Activated CD4-positive, alpha-beta T cell treated with anti-CD3 and anti-CD28 coated beads, Interleukin-2, amount 50 U/mL, for 16 hours (primary cell): ENCODE data around the gene RAB44.
"Not testable (repeated sequence)": the region's sequence is repeated elsewhere in the genome, so short reads cannot be mapped to it uniquely, and the experiment has no call there.

Experiments
- DNase-seq: peaks from one replicate; pipeline ENCODE4 v3.0.0-alpha.2; 2020

The RAB44 gene

GRCh38 chr6:36688739-36689075, 8.9 kb upstream of the RAB44 start:
- DNase-seq = no peak

DNA sequence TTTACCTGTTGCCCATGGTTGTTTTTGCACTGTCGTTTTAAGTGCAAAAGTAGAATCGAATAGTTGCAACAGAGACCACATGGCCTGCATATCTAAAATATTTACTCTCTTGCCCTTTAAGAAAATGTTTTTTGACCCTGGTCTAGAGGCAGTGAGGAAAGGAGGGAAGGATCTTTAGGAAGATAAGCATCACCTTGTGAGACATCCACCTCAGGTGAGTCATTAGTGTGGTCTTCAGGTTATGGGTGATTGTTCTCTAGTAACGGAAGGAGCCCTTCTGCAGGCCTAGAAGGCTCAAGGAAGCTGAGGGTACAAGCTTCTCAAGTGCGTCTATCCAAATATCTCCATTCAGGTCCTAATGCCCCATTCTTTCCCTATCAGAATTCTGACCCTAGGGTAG, 6.6 kb upstream of the RAB44 start:
- peak; percentile 29 for DNase-seq

- peak; percentile 19 for DNase-seq
Measured at GRCh38 chr6:36691612-36692011, 6.0 kb upstream of the RAB44 start.

GRCh38 chr6:36692220-36692619, 5.4 kb upstream of the RAB44 start:
- peak; percentile 58 for DNase-seq

GRCh38 chr6:36692861-36693702, 4.5 kb upstream of the RAB44 start:
- no peak for DNase-seq

GRCh38 chr6:36694616-36695015, 3.0 kb upstream of the RAB44 start:
- DNase-seq = no peak

GRCh38 chr6:36695414-36695813, 2.2 kb upstream of the RAB44 start:
- peak; percentile 80 for DNase-seq

DNA sequence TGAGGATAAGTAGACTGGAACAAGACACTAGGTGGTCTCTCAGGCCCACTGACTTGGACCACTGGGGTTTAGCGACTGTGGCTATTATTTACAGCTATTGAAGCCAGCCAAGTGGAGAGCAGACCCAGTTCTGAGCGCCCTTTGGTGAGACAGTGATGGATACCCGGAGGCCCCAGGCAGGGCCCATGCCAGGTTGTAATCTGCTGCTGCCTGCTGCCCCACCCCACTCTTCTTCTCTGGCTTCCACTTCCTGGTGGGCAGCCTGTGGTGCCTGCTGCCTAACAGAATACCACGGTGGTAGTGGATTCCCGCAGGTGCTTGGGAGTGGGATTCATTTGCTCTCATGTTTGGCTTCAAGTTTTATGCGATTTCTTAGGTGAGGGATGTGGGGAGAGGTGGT, 570 bp downstream of the RAB44 start:
- DNase-seq = no peak

- DNase-seq = no peak
Measured at GRCh38 chr6:36698871-36699271, 1.2 kb downstream of the RAB44 start.

DNA sequence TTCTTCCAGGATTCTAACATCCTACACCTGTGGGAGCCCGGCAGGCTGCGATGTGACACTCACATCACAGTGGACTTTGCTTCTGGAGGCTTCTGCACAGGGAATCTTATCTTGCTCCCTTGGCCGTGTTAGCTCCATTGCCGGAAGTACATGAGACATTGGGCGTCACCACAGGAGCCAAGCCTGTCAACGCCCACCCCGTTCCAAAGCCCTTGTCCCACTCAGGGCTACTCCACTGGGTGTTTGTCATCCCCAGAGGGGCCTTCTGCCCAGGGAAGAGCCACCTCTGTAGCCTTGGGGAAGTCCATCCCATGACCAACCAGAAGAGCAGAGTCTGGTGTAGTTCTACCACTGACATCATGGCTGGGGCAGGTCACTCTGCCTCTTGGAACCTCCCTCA, 1.7 kb downstream of the RAB44 start:
- no peak for DNase-seq

DNA sequence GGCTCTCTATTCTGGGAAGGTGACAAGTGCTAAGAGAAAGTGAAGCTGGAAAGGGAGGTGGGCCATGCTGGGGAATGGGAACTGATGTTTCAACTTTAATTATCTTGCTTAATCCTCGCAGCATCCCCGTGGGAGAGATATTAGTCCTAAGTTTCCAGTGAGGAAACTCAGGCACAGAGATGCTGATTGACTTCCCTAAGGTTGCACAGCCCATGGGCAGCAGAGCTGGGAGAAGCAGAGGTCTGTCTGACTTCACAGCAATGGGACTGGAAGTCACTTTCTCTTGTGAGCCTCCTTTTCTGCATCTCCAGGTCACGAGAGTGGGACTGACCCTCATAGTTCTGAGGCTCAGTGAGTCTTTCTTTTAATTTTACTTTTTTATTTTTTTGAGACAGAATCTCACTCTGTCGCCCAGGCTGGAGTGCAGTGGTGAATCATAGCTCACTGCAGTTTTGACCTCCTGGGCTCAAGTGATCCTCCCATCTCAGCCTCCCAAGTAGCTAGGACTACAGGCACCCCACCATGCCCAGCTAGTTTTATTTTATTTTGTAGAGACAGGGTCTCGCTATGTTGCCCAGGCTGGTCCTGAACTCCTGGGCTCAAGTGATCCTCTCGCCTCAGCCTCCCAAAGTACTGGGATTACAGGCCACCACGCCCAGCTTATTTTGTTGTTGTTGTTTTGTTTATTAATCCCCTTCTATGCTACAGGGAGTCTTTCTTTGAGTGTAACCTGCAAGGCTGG, 2.6 kb downstream of the RAB44 start:
- no peak for DNase-seq

GRCh38 chr6:36700831-36701230, 3.2 kb downstream of the RAB44 start:
- no peak for DNase-seq

- no peak for DNase-seq
Measured at GRCh38 chr6:36701401-36701991, 3.9 kb downstream of the RAB44 start.

DNA sequence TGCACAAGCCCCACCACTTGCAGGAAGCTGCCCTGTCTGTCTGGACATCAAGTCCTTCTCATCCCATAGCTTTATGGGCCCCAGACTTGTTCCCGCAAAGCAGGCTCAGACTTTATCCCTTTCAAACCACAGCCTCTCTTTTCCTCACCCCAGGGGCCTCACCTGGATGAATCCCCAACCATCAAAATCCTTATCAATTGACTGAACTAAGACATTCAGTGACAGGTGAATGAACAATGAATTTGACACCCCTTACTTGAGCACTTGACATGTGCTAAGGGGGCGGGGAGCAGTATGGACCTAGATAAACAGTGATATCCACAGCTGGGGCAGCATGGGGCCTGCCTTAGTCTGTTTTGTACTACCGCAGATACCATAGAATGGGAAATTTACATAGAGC, 5.0 kb downstream of the RAB44 start:
- no peak for DNase-seq

DNA sequence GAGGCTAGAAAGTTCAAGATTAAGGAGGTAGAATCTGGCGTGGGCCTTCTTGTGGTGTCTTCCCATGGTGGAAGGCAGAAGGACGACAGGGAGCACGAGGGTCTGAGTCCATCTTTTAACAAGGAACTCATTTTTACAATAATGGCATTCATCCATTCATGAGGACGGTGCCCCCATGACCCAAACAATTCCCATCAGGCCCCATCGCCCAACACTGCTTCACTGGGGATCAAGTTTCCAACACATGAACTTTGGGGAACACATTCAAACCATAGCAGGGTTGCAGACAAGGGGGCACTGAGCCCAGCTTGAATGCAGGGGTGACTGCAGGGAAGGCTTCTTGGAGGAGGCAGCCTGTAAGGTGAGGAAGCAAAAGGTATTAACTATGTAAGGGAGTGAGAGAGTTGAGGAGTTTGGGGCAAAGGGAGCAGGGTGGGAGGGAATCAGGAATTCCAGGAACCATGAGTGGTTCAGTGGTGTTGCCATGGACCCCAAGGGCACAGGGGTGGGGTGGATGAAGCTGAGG, 5.5 kb downstream of the RAB44 start:
- no peak for DNase-seq

DNA sequence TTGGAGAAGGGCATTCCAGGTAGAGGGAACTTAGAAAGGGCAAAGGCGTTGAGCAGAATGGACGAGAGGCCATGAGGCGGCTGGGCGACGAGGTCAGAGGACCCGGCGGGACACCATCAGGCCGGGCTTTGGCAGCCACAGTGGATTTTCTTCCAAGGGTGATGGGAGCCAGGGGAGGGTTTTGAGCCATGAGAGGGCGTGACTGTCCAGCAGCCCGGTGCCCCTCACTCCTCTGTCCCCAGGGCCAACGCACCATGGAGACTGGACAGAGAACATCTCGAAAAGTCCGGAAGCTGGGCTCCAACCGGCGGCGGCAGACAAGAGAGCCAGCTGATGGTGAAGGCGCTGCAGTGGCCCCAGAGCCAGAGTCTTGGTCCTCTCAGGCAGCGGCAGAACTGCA, 6.4 kb downstream of the RAB44 start:
- no peak for DNase-seq

- not testable (repeated sequence) for DNase-seq
Measured at GRCh38 chr6:36704961-36705577, 7.4 kb downstream of the RAB44 start.

- DNase-seq = no peak
Measured at GRCh38 chr6:36706339-36706738, 8.7 kb downstream of the RAB44 start.

DNA sequence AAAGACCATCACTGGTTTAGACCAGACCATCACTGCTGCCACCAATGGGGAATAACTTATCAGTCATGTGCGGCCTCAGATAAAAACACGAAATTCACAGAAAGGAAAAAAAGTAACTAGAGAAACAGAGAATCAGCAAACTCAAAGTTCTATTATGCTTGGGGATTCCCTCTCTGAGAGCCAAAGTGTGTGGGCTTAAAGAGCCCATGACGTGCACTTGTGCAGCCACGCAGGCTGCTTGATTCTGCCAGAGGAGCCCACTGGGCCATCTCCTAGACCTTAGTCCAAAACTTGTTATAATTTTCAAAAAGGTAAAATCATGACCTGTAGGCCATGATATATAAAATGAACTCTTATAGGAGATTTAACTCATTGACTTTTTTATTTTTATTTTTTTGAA, 15.2 kb downstream of the RAB44 start:
- no peak for DNase-seq

- DNase-seq = no peak
Measured at GRCh38 chr6:36713846-36714245, 16.2 kb downstream of the RAB44 start.

GRCh38 chr6:36714511-36714910, 16.9 kb downstream of the RAB44 start:
- DNase-seq = no peak

DNA sequence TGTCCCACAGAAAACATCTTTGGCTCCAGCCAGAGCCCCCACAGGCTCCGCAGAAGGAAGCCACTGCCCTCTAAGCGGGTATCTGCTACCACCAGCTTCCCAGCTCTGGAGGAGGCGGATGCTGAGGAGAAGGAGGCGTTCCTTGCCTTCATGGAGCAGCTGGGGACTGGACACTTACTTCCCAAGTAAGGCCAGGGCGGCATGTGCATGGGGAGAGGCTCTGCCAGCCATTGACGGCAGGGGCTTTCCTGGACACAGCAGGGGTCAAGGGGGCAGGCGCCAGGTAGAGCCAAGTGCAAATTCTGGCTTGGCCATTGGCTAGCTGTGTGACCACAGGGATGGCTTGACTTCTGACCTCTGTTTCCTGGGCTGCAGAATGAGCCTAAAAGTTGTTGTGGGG, 17.8 kb downstream of the RAB44 start:
- DNase-seq = no peak

DNA sequence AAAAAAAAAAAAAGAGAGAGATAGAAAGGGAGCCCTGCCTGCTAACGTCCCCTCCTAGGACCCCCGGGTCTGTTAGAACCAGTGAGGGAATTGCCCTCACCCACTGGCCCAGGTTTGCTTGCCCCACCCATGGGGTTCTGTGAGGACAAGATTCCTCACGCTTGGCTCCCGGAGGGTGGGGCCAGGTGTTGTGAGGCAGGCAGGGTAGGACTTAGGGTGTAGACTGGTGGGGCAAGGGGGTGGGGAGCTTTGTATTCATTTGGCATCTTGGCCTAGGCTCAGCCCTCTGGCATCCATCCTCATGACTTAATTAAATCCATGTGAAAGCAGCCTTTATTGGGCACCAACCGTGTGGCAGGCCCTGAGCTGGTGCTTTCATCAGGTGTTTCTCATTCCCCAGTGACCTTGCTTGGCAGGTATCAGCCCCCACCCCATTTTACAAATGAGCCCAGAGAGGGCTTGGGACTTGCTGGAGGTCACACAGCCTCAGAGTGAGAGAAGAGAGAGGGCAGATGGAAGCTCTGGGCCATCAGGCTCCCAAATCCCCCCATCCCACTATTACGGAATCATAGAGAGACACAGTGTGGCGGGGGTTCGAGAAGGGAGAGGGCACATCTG, 19.0 kb downstream of the RAB44 start:
- no peak for DNase-seq
